ENCODE measurements around the gene CCDC88B. TPM values are rescaled to one million over a fixed set of nuclear protein-coding genes. Genes with fewer than 3 reads are reported as not detected.

Gene CCDC88B
- total RNA-seq, 4 donors from 2014 or later = 7.6 to 9.4 (median 8.5) TPM

DNA sequence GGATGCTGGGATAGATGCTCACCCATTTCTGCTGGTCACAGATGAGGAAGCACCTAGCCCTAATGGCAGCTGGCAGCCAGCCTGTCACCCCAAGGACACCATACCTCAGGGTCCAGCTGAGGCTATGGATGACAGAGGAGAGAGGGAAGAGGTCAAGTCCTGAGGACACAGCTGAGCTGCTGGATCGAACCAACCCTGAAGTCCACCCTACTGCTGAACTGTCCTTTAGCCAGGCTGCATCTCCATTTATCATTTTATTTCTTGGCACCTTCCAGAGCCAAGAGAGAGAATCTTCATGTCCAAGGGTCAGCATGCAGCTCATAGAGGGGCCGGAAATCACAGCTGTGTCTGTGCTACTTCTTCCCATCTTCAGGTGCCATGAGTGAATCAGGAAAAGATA, 49.8 kb downstream of the CCDC88B start:
- no peak overlapping the region for H3K4me3 ChIP-seq
- ATAC-seq = no peak
- no peaks in the 10 kb centered on the region for H3K27me3 ChIP-seq
- 83 to 84% methylated on average over 1 to 2 of the region's 2 CpGs for WGBS, 2 donors (ENCODE audit: low coverage in 1 of 2)
- no peak overlapping the region for H3K27ac ChIP-seq
- H3K4me1 ChIP-seq = peaks cover 0 to 10% (median 0%) of the 10 kb centered on the region in 3 donors
- H3K9me3 ChIP-seq = no peaks in the 10 kb centered on the region
- no peak for TF ChIP-seq POLR2A (IDR thresholded peaks at IDR 0.05)
- no peak for TF ChIP-seq EP300 (IDR thresholded peaks at IDR 0.05)
- TF ChIP-seq POLR2AphosphoS5 (IDR thresholded peaks at IDR 0.05) = no peak
- TF ChIP-seq, protein P1, sequence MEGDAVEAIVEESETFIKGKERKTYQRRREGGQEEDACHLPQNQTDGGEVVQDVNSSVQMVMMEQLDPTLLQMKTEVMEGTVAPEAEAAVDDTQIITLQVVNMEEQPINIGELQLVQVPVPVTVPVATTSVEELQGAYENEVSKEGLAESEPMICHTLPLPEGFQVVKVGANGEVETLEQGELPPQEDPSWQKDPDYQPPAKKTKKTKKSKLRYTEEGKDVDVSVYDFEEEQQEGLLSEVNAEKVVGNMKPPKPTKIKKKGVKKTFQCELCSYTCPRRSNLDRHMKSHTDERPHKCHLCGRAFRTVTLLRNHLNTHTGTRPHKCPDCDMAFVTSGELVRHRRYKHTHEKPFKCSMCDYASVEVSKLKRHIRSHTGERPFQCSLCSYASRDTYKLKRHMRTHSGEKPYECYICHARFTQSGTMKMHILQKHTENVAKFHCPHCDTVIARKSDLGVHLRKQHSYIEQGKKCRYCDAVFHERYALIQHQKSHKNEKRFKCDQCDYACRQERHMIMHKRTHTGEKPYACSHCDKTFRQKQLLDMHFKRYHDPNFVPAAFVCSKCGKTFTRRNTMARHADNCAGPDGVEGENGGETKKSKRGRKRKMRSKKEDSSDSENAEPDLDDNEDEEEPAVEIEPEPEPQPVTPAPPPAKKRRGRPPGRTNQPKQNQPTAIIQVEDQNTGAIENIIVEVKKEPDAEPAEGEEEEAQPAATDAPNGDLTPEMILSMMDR (IDR thresholded peaks at IDR 0.05) = no peak
- no peaks in the 10 kb centered on the region for H3K36me3 ChIP-seq

DNA sequence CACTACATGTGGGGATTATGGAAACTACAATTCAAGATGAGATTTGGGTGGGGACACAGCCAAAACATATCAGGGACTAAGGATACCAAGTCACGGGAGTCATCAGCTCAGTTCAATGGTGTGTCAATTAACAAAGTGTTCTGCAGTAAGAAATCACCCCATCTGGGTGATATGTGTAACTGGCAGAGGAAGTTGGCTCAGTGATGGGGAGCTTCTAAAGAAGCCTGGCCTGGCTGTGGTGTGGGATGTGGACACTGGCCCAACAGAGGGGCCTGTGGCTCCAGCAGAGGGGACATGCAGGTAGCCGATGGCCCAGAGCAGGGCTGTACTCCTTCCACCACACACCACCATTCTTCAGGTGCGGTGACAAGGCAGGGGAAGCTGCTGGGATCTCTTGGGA, 50.6 kb downstream of the CCDC88B start:
- no peaks in the 10 kb centered on the region for H3K9me3 ChIP-seq
- no peak for ATAC-seq
- H3K36me3 ChIP-seq = no peaks in the 10 kb centered on the region
- no peak overlapping the region for H3K4me3 ChIP-seq
- 71 to 94% methylated on average over 1 to 3 of the region's 3 CpGs for WGBS, 2 donors (ENCODE audit: low coverage in 1 of 2)
- H3K4me1 ChIP-seq = peaks cover 0 to 4% (median 0%) of the 10 kb centered on the region in 3 donors
- no peaks in the 10 kb centered on the region for H3K27me3 ChIP-seq
- no peak for TF ChIP-seq EP300 (IDR thresholded peaks at IDR 0.05)
- TF ChIP-seq POLR2A (IDR thresholded peaks at IDR 0.05) = no peak
- TF ChIP-seq, protein P1 (IDR thresholded peaks at IDR 0.05) = no peak
- no peak for TF ChIP-seq POLR2AphosphoS5 (IDR thresholded peaks at IDR 0.05)
- H3K27ac ChIP-seq = no peak overlapping the region

DNA sequence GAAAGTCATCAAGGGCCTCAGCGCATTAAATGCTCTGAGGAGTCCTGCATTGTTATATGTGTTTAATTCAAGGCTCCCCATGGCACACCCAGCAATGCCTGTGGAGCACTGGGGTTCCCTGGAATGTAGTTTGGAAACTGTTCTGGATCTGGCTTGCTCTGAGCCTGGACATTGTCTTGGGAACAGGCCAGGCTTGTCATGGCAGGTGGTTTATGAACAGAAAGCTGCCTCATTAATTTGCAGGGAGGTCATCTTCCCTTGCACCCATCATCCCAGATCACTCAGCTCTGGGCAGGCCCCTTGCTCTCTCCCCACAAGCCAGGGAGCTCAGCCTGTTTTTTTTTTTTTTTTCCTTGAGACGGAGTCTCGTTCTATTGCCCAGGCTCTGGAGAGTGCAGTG, 51.8 kb downstream of the CCDC88B start:
- TF ChIP-seq POLR2AphosphoS5 (IDR thresholded peaks at IDR 0.05) = no peak
- TF ChIP-seq POLR2A (IDR thresholded peaks at IDR 0.05) = no peak
- TF ChIP-seq, protein P1 (IDR thresholded peaks at IDR 0.05) = no peak
- no peak for TF ChIP-seq EP300 (IDR thresholded peaks at IDR 0.05)
- no peak overlapping the region for H3K4me3 ChIP-seq
- H3K27ac ChIP-seq = no peak overlapping the region
- H3K4me1 ChIP-seq = peaks cover 0 to 13% (median 0%) of the 10 kb centered on the region in 3 donors
- 55 to 70% methylated on average over 2 of the region's 3 CpGs for WGBS, 2 donors (ENCODE audit: low coverage in 1 of 2)
- H3K9me3 ChIP-seq = no peaks in the 10 kb centered on the region
- no peaks in the 10 kb centered on the region for H3K36me3 ChIP-seq
- peaks cover 2% of the 10 kb centered on the region for H3K27me3 ChIP-seq
- ATAC-seq = no peak

DNA sequence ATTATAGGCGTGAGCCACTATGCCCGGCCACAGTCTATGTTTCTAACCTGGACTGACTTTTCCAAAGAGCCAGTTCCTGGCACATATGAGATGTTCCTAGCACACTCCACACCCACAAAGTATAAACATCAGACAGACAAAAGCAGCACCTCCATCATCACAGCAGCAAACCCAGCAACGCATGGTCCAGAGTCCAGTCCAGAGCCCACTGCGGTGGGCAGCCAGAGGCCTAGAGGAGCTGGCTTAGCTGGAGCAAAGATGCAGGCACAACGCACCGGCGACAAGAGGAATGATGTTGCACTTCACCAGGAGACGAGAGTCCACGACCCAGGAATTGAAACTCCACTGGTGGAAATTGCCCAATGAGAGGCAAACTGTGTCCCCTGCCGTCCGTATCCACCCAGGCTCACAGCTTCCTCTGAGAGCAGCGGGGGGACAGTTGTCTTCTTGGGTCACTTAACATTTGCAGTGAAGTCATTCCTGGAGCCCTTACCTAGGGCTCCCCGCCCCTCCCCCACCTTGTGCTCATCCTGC, 55.6 kb downstream of the CCDC88B start:
- no peak for TF ChIP-seq POLR2AphosphoS5 (IDR thresholded peaks at IDR 0.05)
- no peak for TF ChIP-seq POLR2A (IDR thresholded peaks at IDR 0.05)
- TF ChIP-seq, protein P1 (IDR thresholded peaks at IDR 0.05) = no peak
- TF ChIP-seq EP300 (IDR thresholded peaks at IDR 0.05) = no peak
- no peaks in the 10 kb centered on the region for H3K9me3 ChIP-seq
- no peaks in the 10 kb centered on the region for H3K36me3 ChIP-seq
- H3K4me1 ChIP-seq = peaks cover 0 to 13% (median 0%) of the 10 kb centered on the region in 3 donors
- no peak overlapping the region for H3K27ac ChIP-seq
- no peak overlapping the region for H3K4me3 ChIP-seq
- peaks cover 31% of the 10 kb centered on the region for H3K27me3 ChIP-seq
- no peak for ATAC-seq
- WGBS, 2 donors (ENCODE audit: low coverage in 1 of 2) = 35 to 75% methylated on average over 4 to 6 of the region's 13 CpGs

DNA sequence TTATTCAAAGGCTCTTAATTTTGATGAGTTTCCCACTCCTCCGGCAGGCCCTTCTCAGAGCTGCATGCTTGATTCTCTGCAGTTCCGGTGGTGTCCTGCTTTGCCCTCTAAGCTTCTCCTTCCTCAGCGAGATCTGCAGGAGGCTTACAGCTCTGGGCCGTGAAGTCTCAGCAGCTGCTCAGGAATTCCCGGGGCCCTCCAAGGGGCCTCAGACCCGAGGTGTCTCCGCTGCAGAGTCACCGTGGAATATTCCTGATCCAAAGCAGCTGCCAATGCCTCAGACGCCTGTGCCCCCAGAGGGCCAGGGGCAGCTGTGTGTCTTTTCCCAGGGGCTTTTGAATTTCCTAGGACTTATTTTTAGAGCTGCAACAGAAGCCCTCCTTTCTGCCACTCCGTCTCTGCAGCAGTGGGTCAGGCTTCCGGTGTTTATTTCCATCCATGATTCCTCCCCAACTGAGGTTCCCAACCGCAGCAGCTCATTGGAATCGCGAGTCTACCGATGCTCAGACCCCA, 56.1 kb downstream of the CCDC88B start:
- Histone ChIP-seq H3K36me3 (no peaks in the 10 kb centered on the region), H3K27ac (no peak overlapping the region), H3K4me3 (no peak overlapping the region), H3K4me1 (peaks cover 0 to 13% (median 0%) of the 10 kb centered on the region in 3 donors), H3K27me3 (peaks cover 36% of the 10 kb centered on the region), H3K9me3 (no peaks in the 10 kb centered on the region)
- TF ChIP-seq, protein P1 (IDR thresholded peaks at IDR 0.05) = no peak
- TF ChIP-seq POLR2A (IDR thresholded peaks at IDR 0.05) = no peak
- no peak for TF ChIP-seq EP300 (IDR thresholded peaks at IDR 0.05)
- no peak for TF ChIP-seq POLR2AphosphoS5 (IDR thresholded peaks at IDR 0.05)
- WGBS, 2 donors (ENCODE audit: low coverage in 1 of 2) = 10 to 35% methylated on average over 4 to 5 of the region's 15 CpGs
- no peak for ATAC-seq

Data from gastroesophageal sphincter (tissue), 4 donors.